Measurements from ENCODE around the gene TALDO1. TPM values are rescaled to one million over a fixed set of nuclear protein-coding genes. Genes with fewer than 3 reads are reported as not detected.

TALDO1 gene
- total RNA-seq, 1 experiment from 2014 or later, result 268 TPM

DNA sequence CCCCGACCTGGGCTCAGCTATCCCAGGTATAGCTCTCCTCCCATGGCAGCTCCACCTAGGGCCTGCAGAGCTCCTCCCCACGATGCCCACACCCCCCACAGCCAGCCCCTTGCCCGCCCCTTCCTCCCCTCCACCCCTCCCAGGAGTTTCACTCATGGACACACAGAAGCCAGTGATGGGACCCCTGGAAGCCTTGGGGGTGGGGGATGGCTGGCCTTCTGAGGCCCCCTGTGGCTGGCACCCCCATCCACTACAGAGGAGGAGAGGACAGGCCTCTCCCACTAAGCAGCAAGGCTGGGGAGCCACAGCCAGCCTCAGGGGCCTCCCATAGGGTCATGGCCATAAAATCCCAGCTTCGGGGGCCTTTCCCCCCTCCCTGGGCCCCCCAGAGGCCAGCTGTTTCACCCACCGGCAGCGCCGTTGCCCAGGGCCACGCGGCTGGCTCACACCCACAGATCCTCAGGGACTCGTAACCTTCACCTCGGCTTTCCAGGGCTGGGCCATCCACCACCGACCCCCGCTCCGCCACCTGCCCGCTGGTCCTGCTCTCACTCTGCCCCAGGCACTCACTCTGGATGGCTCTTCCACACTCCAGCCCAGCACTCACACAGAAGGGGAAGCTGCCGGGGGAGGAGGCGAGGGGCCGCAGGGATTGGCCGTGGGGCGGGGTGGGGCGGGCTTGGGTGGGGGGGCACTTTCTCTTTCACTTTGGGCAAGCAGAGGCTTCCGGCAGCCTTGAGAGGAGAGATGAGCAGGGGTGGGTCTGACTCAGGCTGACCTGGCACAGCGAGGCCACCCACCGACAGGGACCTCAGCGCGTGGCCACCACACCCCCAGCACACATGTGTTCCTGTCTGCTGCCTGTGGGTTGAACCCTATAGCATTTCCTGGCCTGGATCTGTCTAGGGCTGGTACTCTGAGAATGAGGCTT lies 48.6 kb downstream of the TALDO1 start:
- H2AK5ac ChIP-seq (ENCODE audit: insufficient read length, low read length), result no peak overlapping the region
- no peak overlapping the region for H3K56ac ChIP-seq (ENCODE audit: insufficient read length, low read depth, low read length)
- no peak overlapping the region for H2BK12ac ChIP-seq (ENCODE audit: insufficient read length, low read depth, low read length)
- no peak overlapping the region for H3K27ac Mint-ChIP-seq
- peaks cover 11 to 22% of the 10 kb centered on the region in 2 experiments for H3K4me1 Mint-ChIP-seq
- no peaks in the 10 kb centered on the region for H3K27me3 Mint-ChIP-seq (ENCODE audit: low read depth)
- DNase-seq, result no peak
- no peaks in the 10 kb centered on the region for H3K79me2 ChIP-seq (ENCODE audit: insufficient read depth, low read length)
- WGBS (ENCODE audit: extremely low coverage, insufficient read length, low lambda C conversion rate), result no CpG with 5 or more reads among the region's 26 CpGs
- H4K5ac ChIP-seq (ENCODE audit: insufficient read length, low read depth, low read length), result no peak overlapping the region
- H3K14ac ChIP-seq (ENCODE audit: insufficient read depth, low read length), result no peak overlapping the region; the same call in 1 of the 2 replicates
- no peak overlapping the region for H3T11ph ChIP-seq (ENCODE audit: low read length)
- no peak overlapping the region for H2BK20ac ChIP-seq (ENCODE audit: low read depth, low read length, poor library complexity, severe bottlenecking)
- H4K91ac ChIP-seq (ENCODE audit: insufficient read length, low read depth, low read length), result no peak overlapping the region
- no peaks in the 10 kb centered on the region for H3K79me1 ChIP-seq (ENCODE audit: insufficient read depth, low read depth, low read length, poor library complexity, severe bottlenecking)
- no peaks in the 10 kb centered on the region for H3K27me3 ChIP-seq (ENCODE audit: insufficient read depth, low read length)
- no peak overlapping the region for H3K27ac ChIP-seq (ENCODE audit: insufficient read length, low read depth, low read length)
- H2AFZ ChIP-seq (ENCODE audit: low read length), result no peak overlapping the region
- H3K4ac ChIP-seq (ENCODE audit: low read depth, low read length), result no peak overlapping the region
- no peaks in the 10 kb centered on the region for H3K9me3 ChIP-seq (ENCODE audit: control insufficient read depth, low read depth, low read length)
- no peaks in the 10 kb centered on the region for H3K9me3 Mint-ChIP-seq
- H3K9ac ChIP-seq (ENCODE audit: extremely low read depth, insufficient read length, low read length), result peak overlapping the region; percentile 10
- H2BK120ac ChIP-seq (ENCODE audit: low read depth, low read length, poor library complexity, severe bottlenecking), result no peak overlapping the region
- H3K4me2 ChIP-seq (ENCODE audit: insufficient read depth, insufficient read length, low read length), result no peak overlapping the region
- peaks cover 0 to 17% (median 7%) of the 10 kb centered on the region in 3 experiments; a peak in 4 of 7 replicates for H3K36me3 Mint-ChIP-seq (ENCODE audit: insufficient read depth in 1 of 3, low read depth in 3 of 3)
- TF ChIP-seq, protein P1, sequence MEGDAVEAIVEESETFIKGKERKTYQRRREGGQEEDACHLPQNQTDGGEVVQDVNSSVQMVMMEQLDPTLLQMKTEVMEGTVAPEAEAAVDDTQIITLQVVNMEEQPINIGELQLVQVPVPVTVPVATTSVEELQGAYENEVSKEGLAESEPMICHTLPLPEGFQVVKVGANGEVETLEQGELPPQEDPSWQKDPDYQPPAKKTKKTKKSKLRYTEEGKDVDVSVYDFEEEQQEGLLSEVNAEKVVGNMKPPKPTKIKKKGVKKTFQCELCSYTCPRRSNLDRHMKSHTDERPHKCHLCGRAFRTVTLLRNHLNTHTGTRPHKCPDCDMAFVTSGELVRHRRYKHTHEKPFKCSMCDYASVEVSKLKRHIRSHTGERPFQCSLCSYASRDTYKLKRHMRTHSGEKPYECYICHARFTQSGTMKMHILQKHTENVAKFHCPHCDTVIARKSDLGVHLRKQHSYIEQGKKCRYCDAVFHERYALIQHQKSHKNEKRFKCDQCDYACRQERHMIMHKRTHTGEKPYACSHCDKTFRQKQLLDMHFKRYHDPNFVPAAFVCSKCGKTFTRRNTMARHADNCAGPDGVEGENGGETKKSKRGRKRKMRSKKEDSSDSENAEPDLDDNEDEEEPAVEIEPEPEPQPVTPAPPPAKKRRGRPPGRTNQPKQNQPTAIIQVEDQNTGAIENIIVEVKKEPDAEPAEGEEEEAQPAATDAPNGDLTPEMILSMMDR (conservative IDR thresholded peaks at IDR 0.05), result no peak
- H4K8ac ChIP-seq (replicated peaks; ENCODE audit: insufficient read length, low read depth, low read length), result no peak overlapping the region
- H3K4me1 ChIP-seq (ENCODE audit: insufficient read depth, low read length), result no peaks in the 10 kb centered on the region; the same call in 1 of the 2 replicates
- H2BK15ac ChIP-seq (ENCODE audit: low read depth, low read length), result no peak overlapping the region
- H3K18ac ChIP-seq (ENCODE audit: insufficient read length, low read depth, low read length), result no peak overlapping the region
- peaks cover 9% of the 10 kb centered on the region for H3K23me2 ChIP-seq (ENCODE audit: insufficient read length, low read depth, low read length, poor library complexity, severe bottlenecking)
- no peak overlapping the region for H2BK5ac ChIP-seq (ENCODE audit: insufficient read length, low read length)
- H3K23ac ChIP-seq (ENCODE audit: insufficient read length, low read depth, low read length), result no peak overlapping the region
- peak overlapping the region in 1 of 2 experiments; percentile 87; a peak in 3 of 5 replicates for H3K4me3 Mint-ChIP-seq
- H4K20me1 ChIP-seq (ENCODE audit: control insufficient read depth, insufficient read depth, insufficient read length), result peaks cover 2% of the 10 kb centered on the region

Data from H9 (cell line).